Nasal cavity respiratory epithelium epithelial cell of viscerocranial mucosa (primary cell): Measurements from ENCODE around the gene OR8U1. TPM values are rescaled to one million over a fixed set of nuclear protein-coding genes. Genes with fewer than 3 reads are reported as not detected.

ENCODE experiments used
- total RNA-seq: library from RNA; depleted of rRNA; stranded (reverse); fragments of >200 nt; gene quantifications from 2 replicates; pipeline ENCODE4 v1.2.3, GENCODE V29; 2014

Gene OR8U1
- not detected in 2 replicates for total RNA-seq

DNA sequence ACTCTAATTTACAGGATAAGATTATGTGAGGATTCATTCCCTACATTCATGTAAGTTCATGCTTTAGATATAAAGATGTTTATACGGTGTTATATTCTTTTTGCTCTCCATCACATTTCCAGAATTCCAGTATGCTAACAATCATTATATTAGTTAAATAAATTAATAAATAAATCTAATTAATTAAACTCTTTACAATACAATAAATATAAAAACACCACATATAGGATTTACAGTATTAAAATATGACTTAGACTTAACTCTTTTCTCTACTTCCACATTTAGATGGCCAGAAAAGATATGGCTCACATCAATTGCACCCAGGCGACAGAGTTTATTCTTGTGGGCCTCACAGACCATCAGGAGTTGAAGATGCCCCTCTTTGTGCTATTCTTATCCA, at the start of gene OR8U1:
OR8U1 (plus strand) TSS at position 301 of the 400 bp plus-strand sequence; CDS start at position 301, 0 bp downstream.

DNA sequence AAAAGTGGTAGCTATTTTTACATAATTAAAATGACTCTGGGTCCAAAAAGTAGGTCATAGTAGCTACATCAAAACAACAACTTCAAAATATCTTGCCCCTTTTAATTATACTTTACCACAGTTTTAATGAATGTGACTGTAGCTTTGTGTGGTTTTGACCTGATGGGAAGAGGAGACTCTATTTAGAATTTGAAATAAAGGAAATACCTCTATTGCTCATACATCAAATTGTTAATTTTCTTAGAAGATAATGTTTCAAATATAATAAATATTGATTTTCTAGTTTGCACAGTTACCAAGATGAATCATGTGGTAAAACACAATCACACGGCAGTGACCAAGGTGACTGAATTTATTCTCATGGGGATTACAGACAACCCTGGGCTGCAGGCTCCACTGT, 29.7 kb upstream of the OR8U1 start, which contains the start of gene OR8K1:
OR8K1 (plus strand) TSS at position 301 of the 400 bp plus-strand sequence; CDS start at position 301, 0 bp downstream.

DNA sequence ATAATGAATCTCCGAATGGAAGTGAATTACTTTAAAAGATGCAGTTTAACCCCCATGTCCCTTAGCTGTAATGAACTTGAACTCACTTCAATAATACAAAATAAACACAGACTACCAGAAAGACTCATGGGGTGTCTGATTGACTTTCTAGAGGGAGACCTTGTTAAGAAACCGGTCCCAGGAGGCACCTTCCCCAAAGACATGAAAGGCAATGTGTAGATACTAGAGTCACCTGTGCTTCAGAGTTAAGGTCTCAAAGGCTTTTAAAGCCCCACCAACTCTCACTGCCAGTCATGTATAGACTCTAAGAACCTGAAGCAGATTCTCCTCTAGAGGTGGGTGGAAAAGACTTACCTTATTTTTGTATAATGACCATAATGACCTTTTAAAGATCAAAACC, 21.4 kb upstream of the OR8U1 start, which contains the start of gene OR8J1:
OR8J1 (plus strand) TSS at position 301 of the 400 bp plus-strand sequence. CDS start 5,956 bp downstream, outside the sequence.

DNA sequence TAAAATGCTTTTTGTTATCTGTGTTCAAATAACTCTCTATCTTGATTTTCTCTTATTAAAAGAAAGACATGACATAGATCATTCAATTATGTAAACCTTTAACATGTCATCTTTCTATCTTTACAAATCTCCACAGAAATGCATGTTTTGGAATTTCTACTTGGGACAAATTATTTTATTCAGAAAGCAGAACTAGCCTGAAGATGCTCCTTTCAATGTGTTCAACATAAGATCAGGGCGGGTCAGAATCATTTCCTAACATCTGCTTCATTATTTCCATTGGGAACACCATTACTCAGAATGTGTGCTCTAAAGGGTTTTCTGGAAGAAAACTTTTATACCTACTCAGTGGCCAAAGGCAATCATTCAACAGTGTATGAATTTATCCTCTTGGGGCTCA, 37.0 kb downstream of the OR8U1 start, which contains the start of gene OR5AL1:
OR5AL1 (plus strand) TSS at position 301 of the 400 bp plus-strand sequence.

Other genes with a start within 250 kb of the OR8U1 start
- not detected in 2 replicates for gene OR8J3, start 235.4 kb upstream of the OR8U1 start, total RNA-seq
- not detected in 2 replicates for gene OR8K5, start 215.3 kb upstream of the OR8U1 start, total RNA-seq
- not detected in 2 replicates for gene OR5J2, start 199.0 kb upstream of the OR8U1 start, total RNA-seq
- gene OR5T2, start 141.4 kb upstream of the OR8U1 start, total RNA-seq: not detected in 2 replicates
- gene OR5T3, start 123.4 kb upstream of the OR8U1 start, total RNA-seq: not detected in 2 replicates
- gene OR5T1, start 101.5 kb upstream of the OR8U1 start, total RNA-seq: not detected in 2 replicates
- gene OR8H1, start 83.4 kb upstream of the OR8U1 start, total RNA-seq: not detected in 2 replicates
- gene OR8K3, start 60.5 kb upstream of the OR8U1 start, total RNA-seq: not detected in 2 replicates
- gene OR8K1, start 29.6 kb upstream of the OR8U1 start, total RNA-seq: not detected in 2 replicates
- not detected in 2 replicates for gene OR8J1, start 21.3 kb upstream of the OR8U1 start, total RNA-seq
- not detected in 2 replicates for gene OR5AL1, start 37.1 kb downstream of the OR8U1 start, total RNA-seq
- gene OR5M3, start 97.7 kb downstream of the OR8U1 start, total RNA-seq: not detected in 2 replicates
- gene OR5M8, start 115.7 kb downstream of the OR8U1 start, total RNA-seq: not detected in 2 replicates
- not detected in 2 replicates for gene OR5M11, start 167.6 kb downstream of the OR8U1 start, total RNA-seq
- not detected in 2 replicates for gene OR5M10, start 202.1 kb downstream of the OR8U1 start, total RNA-seq
- gene OR5M1, start 239.2 kb downstream of the OR8U1 start, total RNA-seq: not detected in 2 replicates